OCI-LY7 (cell line): ENCODE data around the gene HECW1. TPM values are rescaled to one million over a fixed set of nuclear protein-coding genes. Genes with fewer than 3 reads are reported as not detected.

ENCODE experiments used
- BruUV-seq: library from RNA; stranded (reverse); fragments of 400-500 nt; replicated peaks from 2 replicates; lab custom pipeline; 2021; lab: Mats Ljungman, UMichigan
- CTCF ChIA-PET: fragments of 300-600 bp; sonication (Branson Sonifier 250); formaldehyde crosslinking; loops from one replicate; lab custom pipeline; 2022; ENCODE audit warnings: antibody characterized with exemption; ENCODE audit not compliant: unreplicated experiment; lab: Charles Lee
- POLR2A ChIA-PET: fragments of 300-600 bp; sonication (Branson Sonifier 250); formaldehyde crosslinking; loops from one replicate; lab custom pipeline; 2022; ENCODE audit warnings: antibody characterized with exemption; lab: Charles Lee
- DNase-seq: peaks from one replicate; pipeline ENCODE4 v3.0.0-alpha.2; 2015; ENCODE audit warnings: low spot score
- H2AFZ ChIP-seq: fragments of 200-600 bp; sonication (generic), shearing (Covaris generic); 2 replicates; pipeline ENCODE4 v1.6.1; 2014; ENCODE audit warnings: mild to moderate bottlenecking, antibody characterized with exemption, low read length, moderate library complexity
- H3K27ac ChIP-seq: fragments of 200-600 bp; sonication (generic); 2 replicates; pipeline ENCODE4 v1.5.1; 2014; ENCODE audit warnings: mixed run types, low read depth, mild to moderate bottlenecking, moderate library complexity, low read length, inconsistent platforms; ENCODE audit not compliant: poor library complexity, severe bottlenecking
- H3K36me3 ChIP-seq: fragments of 200-600 bp; sonication (generic); 2 replicates; pipeline ENCODE4 v1.6.1; 2014; ENCODE audit warnings: mild to moderate bottlenecking, antibody characterized with exemption, low read length, moderate library complexity, mixed read lengths; ENCODE audit not compliant: insufficient read depth
- H3K4me1 ChIP-seq: fragments of 200-600 bp; sonication (generic); 2 replicates; pipeline ENCODE4 v1.5.1; 2014; ENCODE audit warnings: mild to moderate bottlenecking, low read length; ENCODE audit not compliant: insufficient read depth, poor library complexity, severe bottlenecking
- H3K4me2 ChIP-seq: fragments of 200-600 bp; sonication (generic); 2 replicates; pipeline ENCODE4 v1.6.1; 2014; ENCODE audit warnings: mild to moderate bottlenecking, low read length
- H3K4me3 ChIP-seq: fragments of 200-600 bp; sonication (generic); 2 replicates; pipeline ENCODE4 v1.5.1; 2014; ENCODE audit warnings: mild to moderate bottlenecking, low read depth, low read length; ENCODE audit not compliant: poor library complexity, severe bottlenecking
- H3K79me2 ChIP-seq: fragments of 200-600 bp; sonication (generic); 2 replicates; pipeline ENCODE4 v1.6.1; 2016; ENCODE audit warnings: low read depth, mild to moderate bottlenecking, low read length, moderate library complexity, mixed read lengths; ENCODE audit not compliant: insufficient read depth
- H3K9me2 ChIP-seq: fragments of 200-600 bp; sonication (generic); 2 replicates; pipeline ENCODE4 v1.6.1; 2016; ENCODE audit warnings: mild to moderate bottlenecking, low read length, mixed read lengths; ENCODE audit not compliant: insufficient read depth
- H3K9me3 ChIP-seq: fragments of 200-600 bp; sonication (generic); 2 replicates; pipeline ENCODE4 v1.6.1; 2014; ENCODE audit warnings: mild to moderate bottlenecking, mixed run types, low read length, mixed read lengths
- H4K20me1 ChIP-seq: fragments of 200-600 bp; sonication (generic); 2 replicates; pipeline ENCODE4 v1.6.1; 2014; ENCODE audit warnings: mild to moderate bottlenecking, antibody characterized with exemption, low read length, moderate library complexity, mixed read lengths; ENCODE audit not compliant: insufficient read depth
- CTCF ChIP-seq: fragments of 200-600 bp; sonication (generic); conservative IDR thresholded peaks from 2 replicates; pipeline ENCODE4 v1.5.1; 2014; ENCODE audit warnings: mild to moderate bottlenecking, antibody characterized with exemption, low read length, moderate library complexity, mixed read lengths
- EZH2phosphoT487 ChIP-seq: fragments of 200-600 bp; sonication (generic); IDR thresholded peaks from 2 replicates; pipeline ENCODE4 v1.6.1; 2018; ENCODE audit warnings: low read depth, borderline replicate concordance, mild to moderate bottlenecking, mixed run types, antibody characterized with exemption, low read length, moderate library complexity, mixed read lengths
- intact Hi-C: fragments of 100-400 bp; cut with micrococcal nuclease; formaldehyde crosslinking; loops from one replicate; pipeline ENCODE4 v1.10.0; 2022; ENCODE audit not compliant: unreplicated experiment
- total RNA-seq, 2 experiments: library from RNA; depleted of rRNA in 1 of 2; stranded (reverse); fragments of >200 nt in 1 of 2; shearing (Covaris generic) in 1 of 2; gene quantifications; 2 replicates each; pipeline ENCODE4 v1.2.3, GENCODE V29; 2014 to 2022

The HECW1 gene
- total RNA-seq, 2 experiments from 2014 or later: 2.0 TPM

DNA sequence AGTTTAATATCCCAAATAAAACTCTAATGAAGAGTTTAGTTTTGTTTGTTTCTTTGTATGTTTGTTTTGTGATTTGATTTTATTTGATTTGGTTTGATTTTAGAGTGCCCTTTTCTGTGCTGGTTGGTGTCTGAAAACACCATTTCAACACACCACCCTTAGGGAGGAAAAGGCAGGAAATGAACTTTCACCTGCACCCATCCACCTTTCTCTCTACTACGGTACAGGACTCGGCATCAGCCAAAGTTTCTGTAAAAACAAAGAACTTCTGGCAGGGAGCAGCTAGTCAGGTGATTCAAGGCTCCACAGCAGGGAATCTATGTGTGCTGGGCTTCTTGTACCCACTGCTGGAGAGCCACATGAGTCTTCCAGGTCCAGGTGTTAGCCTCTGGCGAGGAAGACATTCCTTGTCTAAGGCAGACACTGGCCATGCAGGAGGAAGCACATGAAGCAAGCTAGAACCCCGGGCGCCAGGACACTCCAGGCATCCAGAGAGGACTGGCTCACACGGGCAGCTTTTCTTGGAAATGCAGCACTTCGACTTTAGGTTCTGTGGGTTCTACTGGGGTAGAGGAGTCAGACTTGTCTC, 448.4 kb downstream of the HECW1 start:
- no peaks in the 10 kb centered on the region for H3K36me3 ChIP-seq
- DNase-seq: no peak
- BruUV-seq: no TSS peak
- H2AFZ ChIP-seq: no peak overlapping the region
- H3K9me2 ChIP-seq: no peaks in the 10 kb centered on the region
- H3K4me3 ChIP-seq: no peak overlapping the region
- no peak overlapping the region for H3K27ac ChIP-seq
- H3K4me1 ChIP-seq: no peaks in the 10 kb centered on the region
- ChIA-PET CTCF (no interaction called here), POLR2A (no interaction called here)
- no peak overlapping the region for H3K4me2 ChIP-seq
- no peaks in the 10 kb centered on the region for H3K79me2 ChIP-seq
- TF ChIP-seq CTCF (no peak), EZH2phosphoT487 (no peak)
- no peaks in the 10 kb centered on the region for H4K20me1 ChIP-seq
- H3K9me3 ChIP-seq: no peaks in the 10 kb centered on the region
- intact Hi-C loops: no loop called here

DNA sequence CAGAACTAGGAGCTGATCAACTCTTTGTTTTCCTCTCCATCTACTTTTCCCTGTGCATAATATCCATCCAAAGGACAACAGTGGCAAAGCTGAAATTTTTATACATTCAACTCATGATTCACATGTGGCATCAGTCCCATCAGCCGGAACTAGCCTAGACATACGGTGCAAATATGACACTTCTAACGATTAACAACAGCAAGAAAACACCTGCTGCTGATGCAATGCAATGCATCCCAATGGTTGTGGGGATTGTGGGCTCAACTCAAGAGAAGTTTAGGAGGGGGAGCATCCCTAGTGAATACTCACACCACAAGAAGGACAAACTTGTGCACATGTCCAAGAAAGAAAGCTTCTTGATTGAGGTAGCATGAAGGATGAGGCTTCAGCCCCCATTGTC, 449.9 kb downstream of the HECW1 start:
- no TSS peak for BruUV-seq
- H3K4me1 ChIP-seq: no peaks in the 10 kb centered on the region

More for the DNA sequence above, 449.9 kb downstream of the HECW1 start:
- Histone ChIP-seq H3K4me3 (no peak overlapping the region), H3K4me2 (no peak overlapping the region), H3K36me3 (no peaks in the 10 kb centered on the region), H3K9me2 (no peaks in the 10 kb centered on the region), H2AFZ (no peak overlapping the region), H4K20me1 (no peaks in the 10 kb centered on the region), H3K9me3 (no peaks in the 10 kb centered on the region), H3K79me2 (no peaks in the 10 kb centered on the region), H3K27ac (no peak overlapping the region)
- TF ChIP-seq EZH2phosphoT487 (no peak), CTCF (no peak)
- DNase-seq: no peak
- ChIA-PET POLR2A (no interaction called here), CTCF (no interaction called here)
- intact Hi-C loops: no loop called here
